Loucy (cell line): ENCODE data around the gene SDHAF4.

Source experiments
- H2AFZ ChIP-seq: fragments of 200-600 bp; sonication (generic); 2 replicates; pipeline ENCODE4 v1.6.0; 2016; ENCODE audit warnings: antibody characterized with exemption, mild to moderate bottlenecking, low read length, moderate library complexity
- H3F3A ChIP-seq: fragments of 200-600 bp; 2 replicates; pipeline ENCODE4 v1.6.0; 2016; ENCODE audit warnings: antibody characterized with exemption, low read depth, mild to moderate bottlenecking
- H3K27me3 ChIP-seq: fragments of 200-600 bp; sonication (generic); 2 replicates; pipeline ENCODE4 v1.6.1; 2014; ENCODE audit warnings: low read length, mild to moderate bottlenecking; ENCODE audit not compliant: insufficient read depth, poor library complexity, severe bottlenecking
- H3K36me3 ChIP-seq: fragments of 200-600 bp; sonication (generic); 2 replicates; pipeline ENCODE4 v1.6.1; 2016; ENCODE audit warnings: low read length; ENCODE audit not compliant: insufficient read depth
- H3K4me1 ChIP-seq: fragments of 200-600 bp; sonication (generic); 2 replicates; pipeline ENCODE4 v1.5.1; 2014; ENCODE audit warnings: low read length, mild to moderate bottlenecking; ENCODE audit not compliant: insufficient read depth, poor library complexity, severe bottlenecking
- H3K4me2 ChIP-seq: fragments of 200-600 bp; sonication (generic); 2 replicates; pipeline ENCODE4 v1.6.0; 2014; ENCODE audit warnings: antibody characterized with exemption, low read length, low read depth, mild to moderate bottlenecking; ENCODE audit not compliant: poor library complexity, severe bottlenecking
- H3K4me3 ChIP-seq: fragments of 200-600 bp; sonication (generic); 2 replicates; pipeline ENCODE4 v1.5.1; 2014; ENCODE audit warnings: low read length, mild to moderate bottlenecking, mixed read lengths; ENCODE audit not compliant: poor library complexity, severe bottlenecking
- H3K79me2 ChIP-seq: fragments of 200-600 bp; sonication (generic); 2 replicates; pipeline ENCODE4 v1.6.1; 2014; ENCODE audit warnings: low read length; ENCODE audit not compliant: insufficient read depth
- H3K9ac ChIP-seq: fragments of 200-600 bp; sonication (generic); 2 replicates; pipeline ENCODE4 v1.6.0; 2014; ENCODE audit warnings: mild to moderate bottlenecking, low read depth, low read length, moderate library complexity; ENCODE audit not compliant: poor library complexity, severe bottlenecking
- H3K9me2 ChIP-seq: fragments of 200-600 bp; sonication (generic); replicated peaks from 2 replicates; pipeline ENCODE4 v1.6.1; 2016; ENCODE audit warnings: low read depth, low read length, mixed read lengths
- H3K9me3 ChIP-seq: fragments of 200-600 bp; sonication (generic); 2 replicates; pipeline ENCODE4 v1.6.1; 2014; ENCODE audit warnings: mild to moderate bottlenecking, antibody characterized with exemption, low read length, low read depth; ENCODE audit not compliant: insufficient read depth
- H4K20me1 ChIP-seq: fragments of 200-600 bp; sonication (generic); 2 replicates; pipeline ENCODE4 v1.6.0; 2014; ENCODE audit warnings: antibody characterized with exemption, low read length, mild to moderate bottlenecking; ENCODE audit not compliant: insufficient read depth, poor library complexity, severe bottlenecking
- EZH2phosphoT487 ChIP-seq: fragments of 200-600 bp; IDR thresholded peaks from 2 replicates; pipeline ENCODE4 v1.6.1; 2018; ENCODE audit warnings: antibody characterized with exemption, mild to moderate bottlenecking, moderate library complexity, borderline replicate concordance
- TF ChIP-seq, protein P1 (sequence below): fragments of 200-600 bp; sonication (generic); conservative IDR thresholded peaks from 2 replicates; pipeline ENCODE4 v1.5.1; 2014; ENCODE audit warnings: mild to moderate bottlenecking, antibody characterized with exemption, low read length

SDHAF4 gene

DNA sequence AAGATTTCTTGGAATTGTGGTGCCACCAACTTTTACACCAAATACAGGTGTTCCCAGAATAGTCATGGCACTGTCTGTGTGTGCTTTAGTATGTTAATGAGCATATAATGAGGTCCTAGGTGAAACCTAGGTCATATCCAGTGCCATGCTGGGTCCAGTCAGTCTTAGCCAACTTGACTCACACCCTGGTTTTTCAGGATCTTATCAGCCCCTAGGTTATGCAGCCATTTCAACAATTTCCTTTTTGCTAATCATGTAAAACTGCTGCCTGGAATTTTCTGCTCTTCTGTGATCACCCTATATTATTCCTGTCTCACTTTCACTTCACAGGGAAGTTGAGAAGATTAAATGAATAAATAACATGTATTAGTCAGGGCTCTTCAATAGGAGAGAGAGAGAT is 23.7 kb downstream of the SDHAF4 start:
- no peaks in the 10 kb centered on the region for H3K27me3 ChIP-seq
- no peaks in the 10 kb centered on the region for H3F3A ChIP-seq
- no peaks in the 10 kb centered on the region for H4K20me1 ChIP-seq
- no peaks in the 10 kb centered on the region for H3K9me2 ChIP-seq
- TF ChIP-seq, protein P1, sequence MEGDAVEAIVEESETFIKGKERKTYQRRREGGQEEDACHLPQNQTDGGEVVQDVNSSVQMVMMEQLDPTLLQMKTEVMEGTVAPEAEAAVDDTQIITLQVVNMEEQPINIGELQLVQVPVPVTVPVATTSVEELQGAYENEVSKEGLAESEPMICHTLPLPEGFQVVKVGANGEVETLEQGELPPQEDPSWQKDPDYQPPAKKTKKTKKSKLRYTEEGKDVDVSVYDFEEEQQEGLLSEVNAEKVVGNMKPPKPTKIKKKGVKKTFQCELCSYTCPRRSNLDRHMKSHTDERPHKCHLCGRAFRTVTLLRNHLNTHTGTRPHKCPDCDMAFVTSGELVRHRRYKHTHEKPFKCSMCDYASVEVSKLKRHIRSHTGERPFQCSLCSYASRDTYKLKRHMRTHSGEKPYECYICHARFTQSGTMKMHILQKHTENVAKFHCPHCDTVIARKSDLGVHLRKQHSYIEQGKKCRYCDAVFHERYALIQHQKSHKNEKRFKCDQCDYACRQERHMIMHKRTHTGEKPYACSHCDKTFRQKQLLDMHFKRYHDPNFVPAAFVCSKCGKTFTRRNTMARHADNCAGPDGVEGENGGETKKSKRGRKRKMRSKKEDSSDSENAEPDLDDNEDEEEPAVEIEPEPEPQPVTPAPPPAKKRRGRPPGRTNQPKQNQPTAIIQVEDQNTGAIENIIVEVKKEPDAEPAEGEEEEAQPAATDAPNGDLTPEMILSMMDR: no peak
- TF ChIP-seq EZH2phosphoT487: no peak
- H3K4me3 ChIP-seq: no peak overlapping the region
- no peaks in the 10 kb centered on the region for H3K9me3 ChIP-seq
- no peaks in the 10 kb centered on the region for H3K36me3 ChIP-seq
- no peak overlapping the region for H2AFZ ChIP-seq
- H3K79me2 ChIP-seq: no peaks in the 10 kb centered on the region
- no peak overlapping the region for H3K9ac ChIP-seq
- H3K4me1 ChIP-seq: no peaks in the 10 kb centered on the region
- H3K4me2 ChIP-seq: no peak overlapping the region

DNA sequence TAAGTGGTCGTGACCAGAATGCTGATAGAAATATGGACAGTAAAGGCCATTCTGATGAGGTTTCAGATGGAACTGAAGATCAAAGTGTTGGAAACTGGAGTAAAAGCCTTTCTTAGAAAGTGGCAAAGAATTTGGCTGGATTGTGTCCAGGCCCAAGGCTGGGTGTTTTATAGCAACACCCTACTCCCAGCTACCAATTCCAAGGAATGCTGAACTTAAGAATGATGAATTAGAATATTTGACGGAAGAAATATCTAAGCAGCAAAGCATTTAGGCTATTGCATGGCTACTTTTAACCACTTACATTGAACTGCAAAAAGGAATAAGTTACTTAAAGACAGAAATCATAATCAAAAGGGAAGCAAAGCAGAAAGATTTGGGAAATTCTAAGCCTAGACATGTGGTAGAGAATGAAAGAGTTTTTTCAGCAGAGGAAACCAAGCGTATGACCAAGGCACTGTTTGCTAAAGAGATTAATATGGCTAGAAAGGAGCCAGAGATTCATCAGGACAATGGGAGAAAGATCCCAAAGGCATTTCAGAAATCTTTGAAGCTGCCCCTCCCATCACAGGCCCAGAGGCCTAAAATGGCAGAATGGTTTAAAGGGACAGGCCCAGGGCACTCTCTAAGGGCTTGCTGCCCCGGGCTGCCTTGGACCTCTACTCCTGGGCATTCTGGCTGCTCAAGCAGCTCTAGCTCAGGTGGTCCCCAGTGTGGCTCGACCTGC is 25.8 kb downstream of the SDHAF4 start:
- Histone ChIP-seq H2AFZ (no peak overlapping the region), H3K4me2 (no peak overlapping the region), H4K20me1 (no peaks in the 10 kb centered on the region), H3K27me3 (no peaks in the 10 kb centered on the region), H3K9me3 (no peaks in the 10 kb centered on the region), H3K36me3 (no peaks in the 10 kb centered on the region), H3K4me1 (no peaks in the 10 kb centered on the region), H3K9ac (no peak overlapping the region), H3F3A (no peaks in the 10 kb centered on the region), H3K79me2 (no peaks in the 10 kb centered on the region), H3K4me3 (no peak overlapping the region), H3K9me2 (no peaks in the 10 kb centered on the region)
- TF ChIP-seq, protein P1: no peak
- no peak for TF ChIP-seq EZH2phosphoT487

DNA sequence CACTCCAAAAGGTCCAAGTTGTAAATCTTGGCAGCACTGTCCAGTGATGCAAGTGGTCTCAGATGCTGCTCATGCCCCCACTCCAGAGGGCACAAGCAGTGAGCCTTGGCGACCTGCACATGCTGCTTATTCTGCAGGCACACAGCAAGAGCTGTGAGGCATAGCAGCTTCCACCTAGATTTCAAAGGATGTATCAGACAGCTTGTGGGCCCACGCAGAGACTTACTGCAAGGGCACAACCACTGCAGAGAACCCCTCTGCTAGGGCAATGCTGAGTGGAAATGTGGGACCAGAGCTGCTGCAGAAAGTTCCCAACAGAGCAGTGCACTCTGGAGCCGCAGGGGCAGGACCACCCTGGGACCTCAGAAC is 26.4 kb downstream of the SDHAF4 start:
- H3K4me3 ChIP-seq: no peak overlapping the region
- no peaks in the 10 kb centered on the region for H3F3A ChIP-seq

DNA sequence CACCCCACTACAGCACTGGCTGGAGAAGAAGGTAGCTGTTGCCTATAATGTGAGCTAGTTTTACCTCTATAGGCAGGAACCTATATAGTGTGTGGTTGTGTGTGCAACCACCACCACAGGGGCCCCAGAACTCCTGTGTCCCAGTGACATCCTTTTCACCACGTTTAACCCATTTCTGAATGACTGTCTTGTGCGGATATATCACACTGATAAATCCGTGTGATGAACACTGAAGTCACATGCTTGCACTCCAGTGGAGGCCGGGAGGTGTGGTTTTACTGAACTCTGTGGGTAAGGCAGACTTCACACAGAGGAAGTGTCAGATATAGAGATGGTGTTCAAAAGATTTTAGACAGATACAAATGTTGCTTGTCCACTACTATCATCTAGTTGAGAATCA is 32.5 kb downstream of the SDHAF4 start:
- H3K36me3 ChIP-seq: no peaks in the 10 kb centered on the region
- no peaks in the 10 kb centered on the region for H3K27me3 ChIP-seq
- H3F3A ChIP-seq: no peaks in the 10 kb centered on the region
- H3K4me2 ChIP-seq: no peak overlapping the region
- H3K4me3 ChIP-seq: no peak overlapping the region
- no peaks in the 10 kb centered on the region for H4K20me1 ChIP-seq
- TF ChIP-seq EZH2phosphoT487: no peak
- H3K79me2 ChIP-seq: no peaks in the 10 kb centered on the region
- no peaks in the 10 kb centered on the region for H3K9me2 ChIP-seq
- no peaks in the 10 kb centered on the region for H3K9me3 ChIP-seq
- no peaks in the 10 kb centered on the region for H3K4me1 ChIP-seq
- no peak overlapping the region for H2AFZ ChIP-seq
- no peak overlapping the region for H3K9ac ChIP-seq

More for the DNA sequence above, 26.4 kb downstream of the SDHAF4 start:
- no peaks in the 10 kb centered on the region for H3K36me3 ChIP-seq
- H3K9ac ChIP-seq: no peak overlapping the region
- TF ChIP-seq EZH2phosphoT487: no peak
- H3K4me2 ChIP-seq: no peak overlapping the region
- H3K79me2 ChIP-seq: no peaks in the 10 kb centered on the region
- no peaks in the 10 kb centered on the region for H4K20me1 ChIP-seq
- no peaks in the 10 kb centered on the region for H3K9me2 ChIP-seq
- no peaks in the 10 kb centered on the region for H3K27me3 ChIP-seq
- no peaks in the 10 kb centered on the region for H3K4me1 ChIP-seq
- H2AFZ ChIP-seq: no peak overlapping the region
- no peaks in the 10 kb centered on the region for H3K9me3 ChIP-seq
